Mesenchymal stem cell (in vitro differentiated cells and primary cell): Measurements from ENCODE around the gene COL4A4.

Experiments used
- DNase-seq: peaks from one replicate; pipeline ENCODE4 v3.0.0-alpha.2; 2013
- H2AFZ ChIP-seq: one replicate; pipeline ENCODE4 v1.6.1; 2013; ENCODE audit warnings: low read depth, mild to moderate bottlenecking, control low read depth, inconsistent platforms, low read length, moderate library complexity
- H2AK5ac ChIP-seq: 2 replicates; pipeline ENCODE4 v1.6.1; 2013; ENCODE audit warnings: low read length, moderate library complexity, mild to moderate bottlenecking, inconsistent platforms; ENCODE audit not compliant: severe bottlenecking
- H2BK120ac ChIP-seq: one replicate; pipeline ENCODE4 v1.6.1; 2013; ENCODE audit warnings: low read depth, mild to moderate bottlenecking, inconsistent platforms, low read length, moderate library complexity
- H2BK12ac ChIP-seq, 2 experiments: one replicate each; pipeline ENCODE4 v1.6.1; 2013; ENCODE audit warnings: inconsistent platforms in 2 of 2, low read length in 2 of 2, mild to moderate bottlenecking in 2 of 2, moderate library complexity in 2 of 2, control low read depth in 1 of 2
- H2BK15ac ChIP-seq: one replicate; pipeline ENCODE4 v1.6.1; 2013; ENCODE audit warnings: mild to moderate bottlenecking, low read depth, inconsistent platforms; ENCODE audit not compliant: poor library complexity, severe bottlenecking
- H2BK5ac ChIP-seq: 2 replicates; pipeline ENCODE4 v1.6.1; 2013; ENCODE audit warnings: low read depth, mild to moderate bottlenecking, low read length, control low read depth, inconsistent platforms; ENCODE audit not compliant: poor library complexity, severe bottlenecking
- H3K14ac ChIP-seq, 2 experiments: one replicate each; pipeline ENCODE4 v1.6.1; 2013; ENCODE audit warnings: inconsistent platforms in 2 of 2, low read length in 2 of 2, control low read depth in 1 of 2, mild to moderate bottlenecking in 1 of 2, moderate library complexity in 1 of 2
- H3K18ac ChIP-seq, 2 experiments: one replicate each; pipeline ENCODE4 v1.6.1; 2013; ENCODE audit warnings: inconsistent platforms in 2 of 2, low read length in 2 of 2, control low read depth in 1 of 2, low read depth in 1 of 2, mild to moderate bottlenecking in 1 of 2
- H3K23ac ChIP-seq, 2 experiments: one replicate each; pipeline ENCODE4 v1.6.1; 2013; ENCODE audit warnings: inconsistent platforms in 2 of 2, low read length in 2 of 2, mild to moderate bottlenecking in 2 of 2, moderate library complexity in 2 of 2, control low read depth in 1 of 2
- H3K27ac ChIP-seq: 2 replicates; pipeline ENCODE4 v1.5.1; 2013; ENCODE audit warnings: mild to moderate bottlenecking, moderate library complexity, low read length, control low read depth, inconsistent platforms; ENCODE audit not compliant: poor library complexity, severe bottlenecking
- H3K27me3 ChIP-seq, 2 experiments: 2 replicates each; pipeline versions ENCODE4 v1.6.1 to v1.7.0; 2013; ENCODE audit warnings: low read length in 2 of 2, mild to moderate bottlenecking in 2 of 2, moderate library complexity in 2 of 2, control low read depth in 1 of 2, inconsistent platforms in 1 of 2; ENCODE audit not compliant: control insufficient read depth in 1 of 2, insufficient read depth in 1 of 2
- H3K36me3 ChIP-seq, 2 experiments: 2 replicates each; pipeline versions ENCODE4 v1.6.1 to v1.7.0; 2013; ENCODE audit warnings: low read length in 2 of 2, control low read depth in 1 of 2, inconsistent platforms in 1 of 2, low read depth in 1 of 2, mild to moderate bottlenecking in 1 of 2; ENCODE audit not compliant: insufficient read depth in 2 of 2, control insufficient read depth in 1 of 2
- H3K4ac ChIP-seq, 2 experiments: one replicate each; pipeline ENCODE4 v1.6.1; 2013; ENCODE audit warnings: inconsistent platforms in 2 of 2, low read length in 2 of 2, mild to moderate bottlenecking in 2 of 2, moderate library complexity in 2 of 2, control low read depth in 1 of 2, low read depth in 1 of 2
- H3K4me1 ChIP-seq: 2 replicates; pipeline ENCODE4 v1.6.1; 2013; ENCODE audit warnings: low read depth, low read length, control low read depth; ENCODE audit not compliant: control insufficient read depth, insufficient read depth
- H3K4me2 ChIP-seq: 2 replicates; pipeline ENCODE4 v1.6.1; 2013; ENCODE audit warnings: low read length, mild to moderate bottlenecking, inconsistent platforms; ENCODE audit not compliant: poor library complexity, severe bottlenecking
- H3K4me3 ChIP-seq, 2 experiments: 2 replicates each; pipeline versions ENCODE4 v1.5.1 to v1.7.0; 2013; ENCODE audit warnings: low read length in 2 of 2, mild to moderate bottlenecking in 2 of 2, control low read depth in 1 of 2, low read depth in 1 of 2; ENCODE audit not compliant: insufficient read depth in 1 of 2
- H3K79me1 ChIP-seq: replicated peaks from 2 replicates; pipeline ENCODE4 v1.6.1; 2013; ENCODE audit warnings: mild to moderate bottlenecking, control low read depth, low read length, inconsistent platforms; ENCODE audit not compliant: poor library complexity, severe bottlenecking
- H3K9ac ChIP-seq: 2 replicates; pipeline ENCODE4 v1.7.0; 2013; ENCODE audit warnings: mild to moderate bottlenecking, low read length, moderate library complexity
- H3K9me3 ChIP-seq: 2 replicates; pipeline ENCODE4 v1.7.0; 2013; ENCODE audit warnings: mild to moderate bottlenecking, low read length; ENCODE audit not compliant: control insufficient read depth
- H4K8ac ChIP-seq: one replicate; pipeline ENCODE4 v1.6.1; 2013; ENCODE audit warnings: inconsistent platforms, mild to moderate bottlenecking, low read length, moderate library complexity
- H4K91ac ChIP-seq: one replicate; pipeline ENCODE4 v1.6.1; 2013; ENCODE audit warnings: mild to moderate bottlenecking, low read length, inconsistent platforms
- WGBS: methylation state at CpG from one replicate; pipeline ENCODE4 v1.1.7; 2013; ENCODE audit warnings: mixed read lengths; 5-methylcytosine and 5-hydroxymethylcytosine counted together

COL4A4 gene

GRCh38 chr2:227020416-227020815 is 143.6 kb downstream of the COL4A4 start:
- Histone ChIP-seq H3K4me2 (no peak overlapping the region), H2AFZ (no peak overlapping the region), H2BK12ac (no peak overlapping the region), H3K36me3 (no peaks in the 10 kb centered on the region), H2AK5ac (no peak overlapping the region), H2BK120ac (no peak overlapping the region), H3K14ac (no peak overlapping the region), H3K9me3 (no peaks in the 10 kb centered on the region), H4K91ac (no peak overlapping the region), H3K27me3 (no peaks in the 10 kb centered on the region), H2BK5ac (no peak overlapping the region), H3K79me1 (no peaks in the 10 kb centered on the region), H3K4me3 (no peak overlapping the region), H2BK15ac (no peak overlapping the region), H3K27ac (no peak overlapping the region), H3K4ac (no peak overlapping the region), H3K18ac (no peak overlapping the region), H4K8ac (no peak overlapping the region), H3K9ac (no peak overlapping the region), H3K4me1 (no peaks in the 10 kb centered on the region), H3K23ac (no peak overlapping the region)
- 91% methylated on average over 2 of the region's 2 CpGs for WGBS
- DNase-seq, result no peak

GRCh38 chr2:227016894-227017293 is 147.1 kb downstream of the COL4A4 start:
- H3K27me3 ChIP-seq, result no peaks in the 10 kb centered on the region
- H3K27ac ChIP-seq, result no peak overlapping the region
- no peak overlapping the region for H2AK5ac ChIP-seq
- H3K9me3 ChIP-seq, result no peaks in the 10 kb centered on the region
- no peak overlapping the region for H4K91ac ChIP-seq
- no peak overlapping the region for H3K4me3 ChIP-seq
- no peak overlapping the region for H2AFZ ChIP-seq
- H3K23ac ChIP-seq, result no peak overlapping the region
- H2BK5ac ChIP-seq, result no peak overlapping the region
- no peaks in the 10 kb centered on the region for H3K4me1 ChIP-seq
- WGBS, result 84% methylated on average over 4 of the region's 4 CpGs
- no peak overlapping the region for H3K18ac ChIP-seq
- H3K79me1 ChIP-seq, result no peaks in the 10 kb centered on the region
- DNase-seq, result no peak
- no peaks in the 10 kb centered on the region for H3K36me3 ChIP-seq
- H4K8ac ChIP-seq, result no peak overlapping the region
- H2BK15ac ChIP-seq, result no peak overlapping the region
- no peak overlapping the region for H3K14ac ChIP-seq
- H2BK12ac ChIP-seq, result no peak overlapping the region
- no peak overlapping the region for H2BK120ac ChIP-seq
- no peak overlapping the region for H3K9ac ChIP-seq
- H3K4ac ChIP-seq, result no peak overlapping the region
- no peak overlapping the region for H3K4me2 ChIP-seq

GRCh38 chr2:227013881-227014280 is 150.1 kb downstream of the COL4A4 start:
- Histone ChIP-seq H4K8ac (no peak overlapping the region), H3K27ac (no peak overlapping the region), H3K4ac (no peak overlapping the region), H3K79me1 (no peaks in the 10 kb centered on the region), H3K9ac (no peak overlapping the region), H2BK15ac (no peak overlapping the region), H3K36me3 (no peaks in the 10 kb centered on the region), H3K4me1 (no peaks in the 10 kb centered on the region), H3K9me3 (peaks cover 8% of the 10 kb centered on the region), H2BK12ac (no peak overlapping the region), H3K4me2 (no peak overlapping the region), H2BK120ac (no peak overlapping the region), H2AFZ (no peak overlapping the region), H2BK5ac (no peak overlapping the region), H3K14ac (no peak overlapping the region), H4K91ac (no peak overlapping the region), H3K18ac (no peak overlapping the region), H3K27me3 (no peaks in the 10 kb centered on the region), H3K23ac (no peak overlapping the region), H3K4me3 (no peak overlapping the region), H2AK5ac (no peak overlapping the region)
- WGBS, result 94% methylated on average over 7 of the region's 8 CpGs
- no peak for DNase-seq

GRCh38 chr2:227013330-227013729 is 150.7 kb downstream of the COL4A4 start:
- Histone ChIP-seq H2BK15ac (no peak overlapping the region), H3K23ac (no peak overlapping the region), H3K4ac (no peak overlapping the region), H3K36me3 (no peaks in the 10 kb centered on the region), H3K9ac (no peak overlapping the region), H3K4me1 (no peaks in the 10 kb centered on the region), H3K18ac (no peak overlapping the region), H2AFZ (no peak overlapping the region), H3K14ac (no peak overlapping the region), H4K8ac (no peak overlapping the region), H3K4me2 (no peak overlapping the region), H2BK12ac (no peak overlapping the region), H2BK5ac (no peak overlapping the region), H3K9me3 (peaks cover 8% of the 10 kb centered on the region), H3K27ac (no peak overlapping the region), H3K4me3 (no peak overlapping the region), H4K91ac (no peak overlapping the region), H2AK5ac (no peak overlapping the region), H3K79me1 (no peaks in the 10 kb centered on the region), H2BK120ac (no peak overlapping the region), H3K27me3 (no peaks in the 10 kb centered on the region)
- DNase-seq, result no peak
- WGBS, result 89% methylated on average over 9 of the region's 9 CpGs
